Activated effector memory CD4-positive, alpha-beta T cell treated with anti-CD3 and anti-CD28 coated beads, Interleukin-2, amount 50 U/mL, for 16 hours (primary cell): ENCODE measurements around the gene IQSEC1.

Experiments
- DNase-seq: peaks from one replicate; pipeline ENCODE4 v3.0.0-alpha.2; 2020

IQSEC1 gene

GRCh38 chr3:12929801-12930200 is 143.4 kb downstream of the IQSEC1 start:
- no peak for DNase-seq

GRCh38 chr3:12926660-12927059 is 146.6 kb downstream of the IQSEC1 start:
- DNase-seq = no peak

DNA sequence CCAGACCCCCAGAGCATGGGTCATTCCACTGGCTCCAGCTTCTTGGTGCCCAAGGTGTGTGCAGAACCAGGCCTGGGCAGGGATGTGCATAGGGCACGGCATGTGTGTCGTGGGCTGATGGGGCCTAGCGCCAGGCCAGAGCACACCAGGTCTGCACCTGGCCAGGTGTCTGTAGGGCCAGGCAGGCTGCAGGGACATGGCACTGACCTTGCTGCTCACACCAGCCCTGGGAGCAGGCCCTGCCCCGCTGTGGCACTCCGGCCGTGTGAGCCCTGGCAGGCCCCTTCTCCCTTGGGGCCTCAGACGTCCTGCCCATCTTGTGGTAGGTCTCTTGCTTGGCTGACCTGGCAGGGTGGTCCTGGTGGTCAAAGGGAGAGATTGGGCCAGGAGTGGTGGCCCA is 147.6 kb downstream of the IQSEC1 start:
- no peak for DNase-seq

DNA sequence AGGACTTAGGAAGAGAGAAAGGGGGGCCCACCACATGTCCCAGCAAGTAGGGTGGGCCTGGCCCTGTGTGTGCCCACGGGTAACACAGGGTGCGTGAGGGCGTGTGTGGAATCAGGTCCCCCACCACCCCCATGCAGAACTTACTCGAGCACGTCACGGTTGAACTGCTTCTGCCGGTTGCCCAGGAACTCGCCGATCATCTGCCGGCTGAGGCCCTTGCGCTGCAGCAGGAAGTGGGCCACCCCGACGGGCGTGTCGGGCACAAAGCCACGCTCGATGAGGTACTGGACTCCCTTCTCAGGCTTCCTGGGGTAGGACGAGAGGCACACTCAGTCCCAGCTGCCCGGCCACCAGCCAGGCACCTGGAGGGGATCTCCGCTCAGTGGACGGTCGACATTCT is 148.8 kb downstream of the IQSEC1 start:
- DNase-seq = no peak

- no peak for DNase-seq
These were observed 150.3 kb downstream of the IQSEC1 start for GRCh38 chr3:12922881-12923431.

DNA sequence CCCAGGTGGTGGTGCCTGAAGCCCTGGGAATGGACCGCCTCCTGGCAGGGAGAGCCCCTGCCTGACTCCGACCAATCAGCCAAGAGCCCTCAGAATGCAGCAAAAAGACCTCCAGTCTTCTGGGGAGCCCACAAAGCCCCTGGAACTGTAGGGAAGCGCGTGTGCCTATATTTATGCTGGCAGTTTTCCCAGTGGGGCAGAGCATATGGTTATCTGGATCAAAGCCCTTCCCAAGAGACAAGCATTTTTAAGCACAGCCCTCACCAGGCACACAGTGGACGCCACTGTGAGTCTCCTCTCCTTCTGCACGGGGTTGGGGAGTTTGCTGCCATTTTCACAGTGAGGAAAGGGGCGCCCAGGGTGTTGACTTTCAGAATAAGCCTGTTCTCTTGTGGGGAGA is 150.9 kb downstream of the IQSEC1 start:
- no peak for DNase-seq

GRCh38 chr3:12921736-12922135 is 151.5 kb downstream of the IQSEC1 start:
- no peak for DNase-seq

DNA sequence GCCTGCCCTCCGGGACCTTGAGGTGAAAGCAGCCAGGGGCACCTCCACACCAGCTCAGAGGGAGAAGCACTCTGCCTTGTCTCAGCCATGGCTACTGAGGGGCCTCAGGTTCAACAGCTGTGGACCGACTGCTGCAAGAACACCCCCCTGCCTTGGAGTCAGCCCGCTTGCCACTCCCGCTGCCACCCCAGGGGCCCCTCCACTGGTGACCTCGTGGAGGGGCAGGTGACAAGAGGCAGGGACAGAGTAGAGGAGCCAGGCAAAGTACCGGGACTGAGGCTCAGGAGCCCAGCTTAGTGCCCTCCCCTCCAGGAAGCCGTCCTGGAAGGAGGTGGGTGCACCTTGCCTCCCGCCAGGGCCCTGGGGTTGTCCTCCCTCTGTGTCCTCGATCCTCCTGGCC is 152.3 kb downstream of the IQSEC1 start:
- DNase-seq = no peak

DNA sequence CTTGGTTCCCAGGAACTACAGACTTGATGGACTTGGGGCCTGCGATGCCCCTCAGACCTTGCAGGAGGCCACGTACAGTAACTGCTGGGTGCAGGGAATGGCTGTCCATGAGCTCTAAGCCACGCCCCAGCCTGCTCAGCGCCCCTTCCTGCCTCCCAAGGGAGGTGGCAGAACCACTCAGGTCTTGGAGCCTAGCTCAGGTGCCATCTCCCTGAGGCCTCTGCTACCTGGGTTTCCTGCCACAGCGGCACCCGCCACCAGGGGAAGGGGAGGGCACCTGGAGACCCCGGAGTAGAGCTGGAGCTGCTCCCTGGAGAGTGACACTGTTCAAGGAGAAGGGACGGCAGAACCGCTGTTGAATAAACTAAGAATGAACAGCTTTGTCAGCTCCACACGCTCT is 154.0 kb downstream of the IQSEC1 start:
- no peak for DNase-seq

DNA sequence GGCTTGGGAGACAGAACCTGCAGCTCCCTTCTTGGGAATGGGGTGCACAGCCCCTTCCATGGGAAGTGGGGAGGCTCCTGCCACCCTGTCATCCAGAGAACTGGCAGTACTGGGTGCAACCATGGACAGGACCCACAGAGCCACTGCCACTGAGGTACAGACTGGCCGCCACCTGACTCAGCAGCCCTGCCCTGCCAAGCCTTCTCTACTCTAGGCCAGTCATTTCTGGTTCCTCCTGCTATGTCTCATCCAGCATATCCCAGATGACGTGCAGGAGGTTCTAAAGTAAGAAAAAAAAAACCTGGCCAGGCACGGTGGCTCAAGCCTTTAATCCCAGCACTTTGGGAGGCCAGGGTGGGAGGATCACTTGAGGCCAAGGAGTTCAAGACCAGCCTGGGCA is 155.0 kb downstream of the IQSEC1 start:
- no peak for DNase-seq

- no peak for DNase-seq
These were observed 157.1 kb downstream of the IQSEC1 start for GRCh38 chr3:12916159-12916558.

DNA sequence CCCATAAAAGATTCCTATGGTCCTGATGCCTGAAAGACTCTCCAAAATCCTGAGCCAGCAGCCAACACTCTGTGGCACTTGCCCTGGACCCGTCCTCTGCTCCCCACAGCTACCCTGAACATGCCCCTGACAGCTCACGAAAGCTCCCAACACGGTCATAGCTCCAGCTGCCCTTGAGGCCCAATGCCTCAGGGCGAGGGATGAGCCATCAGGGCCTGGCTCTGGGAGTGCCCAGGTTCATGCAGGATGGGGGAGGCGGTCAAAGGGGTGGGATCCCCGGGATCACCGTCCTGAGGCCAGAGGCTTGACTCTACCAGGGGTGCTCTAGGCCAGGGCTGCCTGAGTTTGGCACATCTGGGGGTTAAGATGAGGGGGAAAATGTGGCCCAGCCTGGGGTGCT is 159.1 kb downstream of the IQSEC1 start:
- DNase-seq = no peak

- no peak for DNase-seq
These were observed 161.3 kb downstream of the IQSEC1 start for GRCh38 chr3:12911881-12912415.

GRCh38 chr3:12910356-12911099 is 162.7 kb downstream of the IQSEC1 start:
- no peak for DNase-seq

GRCh38 chr3:12909710-12910109 is 163.5 kb downstream of the IQSEC1 start:
- DNase-seq = no peak

GRCh38 chr3:12908859-12909258 is 164.4 kb downstream of the IQSEC1 start:
- no peak for DNase-seq

DNA sequence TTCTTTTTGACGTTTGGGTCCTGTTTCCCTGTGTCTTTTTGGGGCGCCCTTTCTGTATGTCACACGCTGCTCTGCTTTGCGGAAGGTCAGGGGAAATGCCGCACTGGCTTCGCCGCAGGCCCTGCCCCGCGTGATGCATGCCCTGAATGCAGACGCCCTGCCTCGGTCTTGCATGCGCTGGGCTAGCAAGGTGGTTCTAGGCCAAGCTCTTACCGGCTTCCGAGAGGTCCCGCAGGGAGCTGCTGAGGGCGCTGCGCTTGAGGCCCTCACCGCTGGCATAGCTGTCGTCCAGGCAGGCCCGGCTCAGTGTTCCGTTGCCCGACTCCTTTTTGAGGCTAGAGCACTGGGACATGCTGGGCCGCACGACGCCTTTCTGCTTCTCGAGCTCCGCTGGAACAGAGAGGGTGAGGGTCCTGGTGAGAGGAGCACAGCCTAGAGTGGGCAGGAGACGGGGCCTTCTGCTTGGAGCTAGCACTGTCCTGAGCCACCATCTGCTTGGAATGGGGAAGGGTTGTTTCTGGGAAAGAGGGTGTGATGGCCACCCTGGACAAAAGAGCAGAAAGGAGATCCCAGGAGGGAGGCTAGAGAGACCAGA is 165.0 kb downstream of the IQSEC1 start:
- DNase-seq = no peak

DNA sequence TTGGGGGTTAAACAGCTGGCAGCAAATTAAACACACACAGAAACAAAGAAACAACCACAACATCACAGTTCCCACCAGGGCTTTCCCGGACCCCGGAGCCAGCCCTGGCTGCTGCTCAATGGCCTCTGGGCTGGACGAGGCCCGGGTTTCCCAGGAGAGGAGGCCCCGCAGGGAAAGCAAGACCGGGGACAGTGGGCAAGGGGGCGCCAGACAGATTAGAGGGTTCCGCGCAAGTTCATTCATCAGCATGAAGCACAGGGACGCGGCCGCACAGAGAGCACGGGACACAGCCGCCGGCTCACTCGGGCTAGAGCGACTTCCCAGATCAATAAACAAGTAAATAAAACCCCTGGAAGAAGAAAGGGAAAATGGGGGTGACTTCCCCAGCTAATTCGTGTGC is 165.5 kb downstream of the IQSEC1 start:
- no peak for DNase-seq

DNA sequence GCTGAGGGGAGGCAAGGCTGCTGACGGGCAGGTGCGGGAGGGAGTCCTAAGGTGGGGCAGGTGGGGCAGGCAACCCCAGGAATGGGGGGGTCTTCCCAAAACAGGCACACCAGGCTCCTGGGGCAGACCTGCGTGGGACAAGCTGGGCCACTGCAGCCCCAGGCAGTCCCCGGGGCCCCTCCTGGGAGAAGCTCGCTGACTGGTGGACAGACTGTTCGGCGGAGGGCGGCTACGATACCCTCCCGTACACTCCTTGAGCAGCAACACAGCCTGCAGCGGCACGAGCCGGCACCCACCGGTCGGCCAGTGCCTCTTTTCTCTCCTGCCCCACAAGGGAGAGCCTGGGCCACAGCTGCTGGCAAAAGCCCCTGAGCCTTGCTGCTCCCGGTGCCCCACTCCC is 165.9 kb downstream of the IQSEC1 start:
- no peak for DNase-seq

DNA sequence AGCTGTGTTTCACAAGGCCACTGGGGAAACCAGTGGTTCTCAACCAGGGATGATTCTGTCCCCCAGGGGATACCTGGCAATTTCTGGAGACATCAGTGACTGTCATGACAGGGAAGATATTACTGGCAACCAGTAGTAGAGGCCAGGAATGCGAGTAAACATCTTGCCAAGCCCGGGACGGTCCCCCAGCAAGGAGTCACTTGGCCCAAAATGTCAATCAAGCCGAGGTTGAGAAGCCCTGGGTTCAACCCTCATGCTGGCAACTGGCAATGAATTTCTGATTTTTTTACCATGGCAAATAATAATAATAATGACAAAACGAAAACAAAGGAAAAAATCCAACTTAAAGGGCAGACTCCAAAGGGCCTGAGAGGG is 166.3 kb downstream of the IQSEC1 start:
- DNase-seq = no peak

- DNase-seq = no peak
These were observed 166.9 kb downstream of the IQSEC1 start for GRCh38 chr3:12906141-12906915.

DNA sequence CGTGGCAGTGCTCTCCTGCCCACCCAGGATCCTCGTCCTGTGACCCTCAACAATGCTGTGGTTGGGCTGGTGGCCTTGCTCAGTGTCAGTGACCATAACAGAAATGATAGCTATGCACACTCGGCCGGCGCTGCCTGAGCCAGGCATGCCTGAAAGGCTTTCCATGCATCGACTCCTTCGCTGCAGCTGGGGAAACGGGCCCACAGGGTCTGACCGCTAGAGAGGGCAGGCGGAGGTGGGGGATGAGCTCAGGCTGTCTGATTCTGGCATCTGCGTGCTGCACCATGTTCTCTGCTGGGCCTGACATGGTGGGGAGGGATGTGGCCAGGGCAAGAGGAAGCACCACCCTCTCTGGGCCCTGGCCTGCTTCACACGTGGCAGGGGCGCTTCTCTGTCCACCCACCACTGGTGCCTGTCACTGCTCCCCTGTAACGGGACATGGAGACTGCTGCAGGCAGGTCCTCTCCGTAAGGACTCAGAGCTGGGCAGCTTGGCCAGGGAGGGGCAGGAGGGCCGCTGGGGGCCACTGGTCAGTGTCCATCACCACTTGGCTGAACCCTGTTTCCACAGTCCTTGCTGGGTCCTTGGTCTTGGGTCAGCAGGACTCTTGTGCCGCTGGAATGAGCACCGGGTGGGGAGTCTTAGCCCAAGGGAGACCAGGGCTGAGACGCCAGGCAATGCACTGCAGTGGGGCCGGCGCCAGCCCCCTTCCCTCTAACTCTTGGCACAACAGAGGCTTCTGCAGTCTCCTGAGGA is 167.7 kb downstream of the IQSEC1 start:
- no peak for DNase-seq

GRCh38 chr3:12904951-12905315 is 168.3 kb downstream of the IQSEC1 start:
- DNase-seq = no peak
